Measurements from ENCODE around the gene DYNLT1. TPM values are rescaled to one million over a fixed set of nuclear protein-coding genes. Genes with fewer than 3 reads are reported as not detected.
"Not testable (repeated sequence)": the region's sequence is repeated elsewhere in the genome, so short reads cannot be mapped to it uniquely, and the experiment has no call there.

DYNLT1 gene
- polyA plus RNA-seq, 3 donors from 2014 or later: 94.2 to 141 (median 119) TPM

DNA sequence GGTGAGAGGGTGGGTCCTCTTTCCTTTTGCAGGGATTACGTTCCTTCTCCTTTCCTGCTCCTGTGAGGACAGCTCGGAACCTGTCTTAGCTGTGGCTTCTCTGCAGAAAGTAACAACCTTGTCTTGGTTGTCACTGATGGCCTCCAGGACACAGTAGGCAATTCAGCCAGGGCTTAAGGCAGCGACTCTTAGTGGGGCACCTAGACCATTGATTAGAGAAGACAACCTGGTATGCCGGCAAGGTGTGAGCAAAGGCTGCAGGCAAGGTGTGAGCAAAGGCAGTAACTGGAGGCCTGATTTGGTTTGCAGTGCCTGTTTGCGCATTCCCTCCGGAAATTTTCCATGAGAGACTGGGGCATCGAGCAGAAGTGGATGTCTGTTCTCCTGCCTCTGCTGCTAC, 37.6 kb downstream of the DYNLT1 start:
- H3K9me3 Mint-ChIP-seq: no peaks in the 10 kb centered on the region
- peaks cover 18 to 61% (median 23%) of the 10 kb centered on the region in 3 donors for H3K36me3 Mint-ChIP-seq
- no peak for DNase-seq
- peaks cover 13 to 32% of the 10 kb centered on the region in 2 donors for H3K4me1 Mint-ChIP-seq
- no peak overlapping the region for H3K4me3 Mint-ChIP-seq
- peaks cover 0 to 1% (median 0%) of the 10 kb centered on the region in 3 donors for H3K27me3 Mint-ChIP-seq (ENCODE audit: low read depth in 3 of 3)
- peak overlapping the region in 4 of 6 donors; percentile 34 to 76 (median 49) for H3K27ac Mint-ChIP-seq

DNA sequence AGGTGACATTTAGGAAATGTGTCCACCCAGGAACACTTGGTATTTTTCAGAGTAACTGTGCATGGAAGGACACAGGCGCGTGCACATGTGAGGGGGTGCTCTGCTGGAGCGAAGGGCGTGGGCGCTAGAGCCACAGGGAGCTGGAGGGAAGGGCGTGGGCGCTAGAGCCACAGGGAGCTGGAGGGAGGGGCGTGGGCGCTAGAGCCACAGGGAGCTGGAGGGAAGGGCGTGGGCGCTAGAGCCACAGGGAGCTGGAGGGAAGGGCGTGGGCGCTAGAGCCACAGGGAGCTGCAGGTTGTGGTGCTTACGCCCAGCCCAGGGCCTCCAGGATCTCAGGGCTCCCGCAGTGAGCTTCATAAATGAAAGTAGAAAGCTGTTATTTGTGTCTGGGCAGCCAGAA, 38.5 kb downstream of the DYNLT1 start:
- not testable (repeated sequence) for H3K9me3 Mint-ChIP-seq; H3K4me3 Mint-ChIP-seq; H3K27me3 Mint-ChIP-seq (ENCODE audit: low read depth in 3 of 3); DNase-seq
- Mint-ChIP-seq H3K36me3 (peaks cover 13 to 57% (median 19%) of the 10 kb centered on the region in 3 donors), H3K4me1 (peaks cover 14 to 26% of the 10 kb centered on the region in 2 donors), H3K27ac (peak overlapping the region in 5 of 6 donors; percentile 65 to 91 (median 78))

DNA sequence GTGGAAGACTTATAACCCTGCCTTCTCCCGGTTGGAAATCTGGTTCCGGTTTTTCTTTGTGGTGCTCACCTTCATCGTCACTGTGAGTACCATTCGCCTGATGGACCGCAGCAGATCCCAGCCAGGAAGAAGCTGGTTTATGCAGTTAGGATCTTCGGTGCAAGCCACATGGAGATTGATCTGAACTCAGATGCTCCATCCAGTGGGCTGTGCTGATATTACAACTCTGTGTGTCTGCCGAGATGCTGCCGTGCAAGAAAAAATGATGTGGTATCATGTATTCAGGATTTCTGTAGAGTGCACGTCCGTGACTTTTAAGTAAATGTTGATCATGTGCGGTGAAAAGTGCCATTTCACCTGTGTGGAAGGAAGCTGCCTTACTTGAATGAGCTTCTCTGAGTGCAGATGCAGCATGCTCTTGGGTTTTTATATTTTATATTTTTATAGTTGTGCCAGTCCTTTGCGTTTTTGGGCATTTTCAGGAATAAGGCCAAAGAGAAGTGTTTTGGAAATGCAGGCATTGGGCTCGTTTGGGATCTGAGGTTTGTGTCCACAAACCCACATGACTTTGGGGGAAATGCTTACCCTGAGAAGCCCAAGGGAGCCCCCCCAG, 39.2 kb downstream of the DYNLT1 start:
- peak overlapping the region; percentile 65 to 91 (median 77) for H3K27ac Mint-ChIP-seq
- no peak overlapping the region for H3K4me3 Mint-ChIP-seq
- H3K36me3 Mint-ChIP-seq: peaks cover 12 to 54% (median 19%) of the 10 kb centered on the region in 3 donors
- DNase-seq: peak; percentile 23 to 37 (median 36)
- H3K4me1 Mint-ChIP-seq: peaks cover 14 to 26% of the 10 kb centered on the region in 2 donors
- H3K9me3 Mint-ChIP-seq: no peaks in the 10 kb centered on the region
- H3K27me3 Mint-ChIP-seq (ENCODE audit: low read depth in 3 of 3): peaks cover 0 to 1% (median 0%) of the 10 kb centered on the region in 3 donors

DNA sequence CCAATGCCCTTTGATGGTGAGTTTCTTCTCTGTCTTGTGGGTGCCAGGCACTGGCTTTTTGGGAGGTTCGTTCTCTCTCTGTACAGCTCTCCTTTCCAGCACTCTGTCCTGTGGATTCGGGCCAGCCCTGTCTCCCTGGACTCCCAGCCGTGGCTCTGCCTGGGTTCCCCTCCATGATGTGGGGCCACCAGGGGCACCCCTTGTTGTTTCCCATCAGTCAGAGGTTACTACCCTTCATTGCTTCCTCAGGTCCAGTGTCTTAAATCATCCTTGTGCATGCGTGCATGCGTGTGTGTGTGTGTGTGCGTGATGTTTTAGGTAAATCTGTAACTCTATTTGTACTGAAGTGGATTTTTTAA, 40.5 kb downstream of the DYNLT1 start:
- Mint-ChIP-seq H3K4me3 (no peak overlapping the region), H3K9me3 (no peaks in the 10 kb centered on the region), H3K27ac (peak overlapping the region in 3 of 6 donors; percentile 3 to 75 (median 68)), H3K27me3 (ENCODE audit: low read depth in 3 of 3) (peaks cover 0 to 3% (median 3%) of the 10 kb centered on the region in 3 donors), H3K4me1 (peaks cover 14 to 26% of the 10 kb centered on the region in 2 donors), H3K36me3 (peaks cover 12 to 49% (median 12%) of the 10 kb centered on the region in 3 donors)
- DNase-seq: no peak

DNA sequence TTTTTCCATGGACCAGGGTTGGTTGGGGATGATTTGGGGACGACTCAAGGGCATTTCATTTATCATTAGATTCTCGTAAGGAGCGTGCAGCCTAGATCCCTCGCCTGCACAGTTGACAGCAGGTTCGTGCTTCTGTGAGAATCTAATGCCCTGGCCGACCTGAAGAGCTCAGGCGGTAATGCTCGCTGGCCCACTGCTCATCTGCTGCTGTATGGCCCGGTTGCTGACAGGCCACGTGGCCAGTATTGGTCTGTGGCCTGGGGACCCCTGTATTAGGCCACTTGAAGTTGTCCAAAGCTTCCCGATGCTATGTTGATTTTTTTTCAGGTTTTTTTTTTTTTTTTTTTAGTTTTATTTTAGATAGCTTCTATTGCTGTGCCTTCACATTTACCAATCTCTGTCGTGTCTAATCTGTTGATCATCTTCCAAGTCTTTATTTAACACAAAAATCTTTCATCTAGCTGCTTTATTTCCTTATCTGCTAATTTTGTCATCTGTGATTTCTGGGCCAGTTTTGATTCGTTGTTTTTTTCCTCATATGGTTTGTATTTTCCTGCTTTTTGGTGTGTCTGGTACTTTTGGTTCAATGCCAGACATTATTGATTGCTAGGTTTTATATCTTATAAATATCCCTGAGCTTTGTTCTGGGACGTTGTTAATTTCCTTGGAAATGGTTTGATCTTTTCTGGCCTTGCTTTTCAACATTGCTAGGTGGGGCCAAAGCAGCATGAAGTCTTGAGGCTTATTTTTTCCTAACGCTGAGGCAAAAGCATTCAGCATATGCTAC, 41.1 kb downstream of the DYNLT1 start:
- H3K27me3 Mint-ChIP-seq (ENCODE audit: low read depth in 3 of 3): peaks cover 0 to 3% (median 3%) of the 10 kb centered on the region in 3 donors
- DNase-seq: no peak
- peaks cover 14 to 26% of the 10 kb centered on the region in 2 donors for H3K4me1 Mint-ChIP-seq
- H3K4me3 Mint-ChIP-seq: no peak overlapping the region
- H3K36me3 Mint-ChIP-seq: peaks cover 9 to 47% (median 10%) of the 10 kb centered on the region in 3 donors
- no peaks in the 10 kb centered on the region for H3K9me3 Mint-ChIP-seq
- H3K27ac Mint-ChIP-seq: peak overlapping the region; percentile 13 to 74 (median 34)

DNA sequence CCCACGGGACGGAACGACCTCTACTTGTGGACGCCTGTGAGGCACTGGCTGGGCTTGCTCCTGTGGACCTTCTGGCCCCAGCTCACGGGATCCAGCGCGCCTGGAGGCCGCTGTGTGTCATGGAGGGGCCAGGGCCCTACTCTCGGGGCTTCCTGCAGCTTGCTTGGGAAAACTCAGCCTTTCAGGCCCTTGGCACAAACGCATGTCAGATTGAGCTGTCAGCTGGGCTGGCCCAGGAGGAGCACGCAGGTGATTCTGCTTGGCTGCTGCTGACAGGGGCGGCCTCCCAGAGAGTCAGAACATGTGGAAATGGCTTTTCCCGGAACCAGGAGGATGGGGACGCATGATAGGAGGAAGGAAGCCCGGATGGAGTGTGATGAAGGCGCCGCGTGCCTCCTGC, 44.9 kb downstream of the DYNLT1 start:
- H3K4me1 Mint-ChIP-seq: peaks cover 9 to 35% of the 10 kb centered on the region in 2 donors
- peaks cover 0 to 5% (median 3%) of the 10 kb centered on the region in 3 donors for H3K27me3 Mint-ChIP-seq (ENCODE audit: low read depth in 3 of 3)
- H3K36me3 Mint-ChIP-seq: peaks cover 15 to 47% (median 20%) of the 10 kb centered on the region in 3 donors
- H3K27ac Mint-ChIP-seq: no peak overlapping the region
- H3K9me3 Mint-ChIP-seq: no peaks in the 10 kb centered on the region
- DNase-seq: no peak
- no peak overlapping the region for H3K4me3 Mint-ChIP-seq

DNA sequence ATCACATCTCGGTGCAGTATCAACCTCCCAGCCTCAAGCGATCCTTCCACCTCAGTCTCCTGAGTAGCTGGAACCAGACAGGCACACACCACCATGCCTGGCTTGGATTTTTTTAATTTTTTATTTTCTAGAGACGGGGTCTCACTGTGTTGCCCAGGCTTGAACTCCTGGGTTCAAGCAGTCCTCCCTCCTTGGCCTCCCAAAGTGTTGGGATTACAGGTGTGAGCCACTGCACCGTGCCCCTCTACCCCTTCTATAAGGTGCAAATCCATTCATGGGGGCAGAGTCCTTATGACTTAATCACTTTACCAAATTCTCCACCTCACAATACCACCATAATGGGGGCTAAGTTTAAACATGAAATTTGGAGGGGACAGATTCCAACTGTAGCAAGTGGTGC, 47.0 kb downstream of the DYNLT1 start:
- peaks cover 3 to 18% of the 10 kb centered on the region in 2 donors for H3K4me1 Mint-ChIP-seq
- no peak overlapping the region for H3K4me3 Mint-ChIP-seq
- no peak for DNase-seq
- H3K9me3 Mint-ChIP-seq: no peaks in the 10 kb centered on the region
- H3K27ac Mint-ChIP-seq: peak overlapping the region; percentile 0 to 80 (median 64)
- H3K36me3 Mint-ChIP-seq: peaks cover 24 to 43% (median 26%) of the 10 kb centered on the region in 3 donors
- peaks cover 0 to 5% (median 3%) of the 10 kb centered on the region in 3 donors for H3K27me3 Mint-ChIP-seq (ENCODE audit: low read depth in 3 of 3)

DNA sequence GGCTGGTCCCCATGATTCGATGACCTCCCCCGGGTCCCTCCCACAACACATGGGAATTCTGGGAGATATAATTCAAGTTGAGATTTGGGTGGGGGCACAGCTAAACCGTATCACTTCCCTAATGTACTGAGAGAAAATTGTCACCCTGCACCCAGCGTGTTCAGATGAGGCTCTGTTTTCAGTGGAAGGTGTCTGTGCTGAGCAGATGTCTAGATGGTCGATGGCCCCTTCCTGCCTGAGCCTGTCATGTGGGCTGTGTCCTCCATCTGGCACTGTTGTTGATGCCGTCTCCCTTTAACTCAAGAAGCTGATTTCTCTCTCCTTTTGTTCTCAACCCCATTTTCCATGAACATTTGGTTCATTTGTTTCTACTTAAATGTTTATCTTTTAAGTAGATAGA, 47.7 kb downstream of the DYNLT1 start:
- peaks cover 0 to 6% (median 3%) of the 10 kb centered on the region in 3 donors for H3K27me3 Mint-ChIP-seq (ENCODE audit: low read depth in 3 of 3)
- no peaks in the 10 kb centered on the region for H3K9me3 Mint-ChIP-seq
- DNase-seq: no peak
- H3K4me1 Mint-ChIP-seq: peaks cover 0 to 19% of the 10 kb centered on the region in 2 donors
- no peak overlapping the region for H3K4me3 Mint-ChIP-seq
- peaks cover 24 to 42% (median 28%) of the 10 kb centered on the region in 3 donors for H3K36me3 Mint-ChIP-seq
- H3K27ac Mint-ChIP-seq: peak overlapping the region in 5 of 6 donors; percentile 50 to 86 (median 67)

DNA sequence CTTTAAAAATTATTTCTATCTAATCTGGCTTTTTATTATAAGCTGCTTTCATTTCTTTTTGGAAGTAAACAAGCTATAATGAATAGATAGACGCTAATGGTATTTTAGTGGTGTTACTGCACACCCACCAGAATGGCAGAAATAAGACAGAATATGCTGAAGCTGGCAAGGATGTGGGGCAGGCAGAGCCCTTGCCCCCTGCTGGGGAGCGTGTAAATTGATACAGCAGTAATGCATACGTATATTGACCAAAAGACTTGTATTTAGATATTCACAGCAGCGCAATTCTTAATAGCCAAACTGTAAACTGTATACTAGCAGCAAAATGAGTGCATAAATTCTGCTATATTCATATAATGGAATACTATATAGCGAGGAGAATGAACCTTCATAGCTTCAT, 49.3 kb downstream of the DYNLT1 start:
- Mint-ChIP-seq H3K27ac (peak overlapping the region in 4 of 6 donors; percentile 24 to 76 (median 50)), H3K9me3 (no peaks in the 10 kb centered on the region), H3K27me3 (ENCODE audit: low read depth in 3 of 3) (peaks cover 0 to 7% (median 5%) of the 10 kb centered on the region in 3 donors), H3K4me3 (no peak overlapping the region), H3K4me1 (peaks cover 0 to 30% of the 10 kb centered on the region in 2 donors), H3K36me3 (peaks cover 24 to 56% (median 40%) of the 10 kb centered on the region in 3 donors)
- peak in 2 of 3 donors; percentile 24 to 33 for DNase-seq

DNA sequence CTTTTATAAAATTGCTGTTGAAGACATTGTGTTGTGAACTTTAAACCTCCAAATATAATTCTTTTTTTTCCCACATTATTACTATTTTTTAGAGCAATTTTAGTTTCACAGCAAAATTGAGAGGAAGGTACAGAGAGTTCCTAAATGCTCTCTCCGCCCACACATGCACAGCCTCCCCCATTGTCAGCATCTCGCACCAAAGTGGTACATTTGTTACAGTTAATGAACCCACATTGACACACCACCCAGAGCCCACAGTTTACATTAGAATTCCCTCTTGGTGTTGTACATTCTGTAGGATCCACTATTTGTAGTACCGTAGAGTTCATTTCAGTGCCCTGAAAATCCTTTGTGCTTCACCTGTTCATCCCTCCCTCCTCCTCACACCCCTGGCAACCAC, 50.9 kb downstream of the DYNLT1 start:
- H3K27ac Mint-ChIP-seq: peak overlapping the region in 4 of 6 donors; percentile 1 to 63 (median 17)
- peaks cover 24 to 61% (median 49%) of the 10 kb centered on the region in 3 donors for H3K36me3 Mint-ChIP-seq
- DNase-seq: no peak
- peaks cover 2 to 4% (median 4%) of the 10 kb centered on the region in 3 donors for H3K27me3 Mint-ChIP-seq (ENCODE audit: low read depth in 3 of 3)
- H3K9me3 Mint-ChIP-seq: no peaks in the 10 kb centered on the region
- H3K4me3 Mint-ChIP-seq: no peak overlapping the region
- H3K4me1 Mint-ChIP-seq: peaks cover 0 to 30% of the 10 kb centered on the region in 2 donors

DNA sequence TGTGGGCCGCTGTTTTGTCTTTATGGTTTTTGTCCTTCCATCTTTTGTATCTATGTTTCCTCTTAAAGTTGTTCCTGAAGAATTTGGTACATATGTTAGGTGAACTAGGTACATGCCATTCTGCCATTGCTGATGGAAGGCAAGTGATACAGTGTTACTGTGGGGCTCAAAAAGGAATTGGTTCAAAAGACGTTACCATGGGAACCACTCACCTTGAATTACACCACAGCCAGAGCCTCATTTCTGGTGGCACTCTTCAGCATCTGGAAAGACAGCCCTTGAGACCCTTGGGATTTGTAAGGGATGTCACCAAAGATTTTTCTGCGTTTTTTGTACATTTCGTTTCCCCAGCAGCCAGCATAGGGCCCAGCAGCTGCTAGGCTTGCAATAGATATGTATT, 52.7 kb downstream of the DYNLT1 start:
- no peaks in the 10 kb centered on the region for H3K9me3 Mint-ChIP-seq
- peaks cover 17 to 62% (median 46%) of the 10 kb centered on the region in 3 donors for H3K36me3 Mint-ChIP-seq
- DNase-seq: no peak
- H3K4me3 Mint-ChIP-seq: no peak overlapping the region
- H3K4me1 Mint-ChIP-seq: peaks cover 0 to 18% of the 10 kb centered on the region in 2 donors
- peak overlapping the region in 5 of 6 donors; percentile 2 to 75 (median 49) for H3K27ac Mint-ChIP-seq
- peaks cover 2 to 5% (median 2%) of the 10 kb centered on the region in 3 donors for H3K27me3 Mint-ChIP-seq (ENCODE audit: low read depth in 3 of 3)

DNA sequence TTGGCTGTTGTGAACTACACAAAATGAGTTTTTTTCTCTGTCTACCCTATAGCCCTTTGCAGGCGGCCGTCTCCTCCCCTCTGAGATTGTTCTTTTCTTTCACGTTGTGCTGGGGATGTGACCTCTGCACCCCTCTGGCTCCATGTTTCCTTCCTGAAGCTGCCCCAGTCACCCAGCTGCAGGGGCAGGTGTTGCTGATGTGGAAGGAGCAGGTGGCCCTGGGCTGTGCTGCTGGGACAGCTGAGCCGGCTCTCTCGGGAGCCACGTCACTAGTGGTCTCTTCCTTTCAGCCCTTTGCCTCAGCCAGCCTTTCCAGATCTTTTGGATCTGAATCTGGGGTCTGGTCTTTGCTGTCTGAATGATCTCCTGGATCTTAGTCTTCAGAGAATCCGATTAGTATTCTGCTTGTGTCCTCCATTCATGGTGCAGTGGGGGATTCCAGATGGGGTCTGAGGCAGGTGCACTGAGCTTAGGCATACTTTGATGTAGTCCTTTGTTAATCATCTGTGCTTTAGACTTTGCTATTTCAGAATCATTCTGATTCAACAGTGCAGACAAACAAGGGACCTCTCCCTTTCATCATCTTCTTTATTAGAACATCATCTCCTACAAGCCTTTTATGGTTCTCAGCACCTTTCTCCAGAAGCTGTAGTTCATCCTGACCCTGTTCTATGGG, 53.3 kb downstream of the DYNLT1 start:
- peaks cover 0 to 13% of the 10 kb centered on the region in 2 donors for H3K4me1 Mint-ChIP-seq
- H3K9me3 Mint-ChIP-seq: no peaks in the 10 kb centered on the region
- peak overlapping the region in 5 of 6 donors; percentile 2 to 75 (median 49) for H3K27ac Mint-ChIP-seq
- no peak for DNase-seq
- H3K4me3 Mint-ChIP-seq: no peak overlapping the region
- H3K36me3 Mint-ChIP-seq: peaks cover 14 to 63% (median 44%) of the 10 kb centered on the region in 3 donors
- H3K27me3 Mint-ChIP-seq (ENCODE audit: low read depth in 3 of 3): peaks cover 2 to 5% (median 2%) of the 10 kb centered on the region in 3 donors

DNA sequence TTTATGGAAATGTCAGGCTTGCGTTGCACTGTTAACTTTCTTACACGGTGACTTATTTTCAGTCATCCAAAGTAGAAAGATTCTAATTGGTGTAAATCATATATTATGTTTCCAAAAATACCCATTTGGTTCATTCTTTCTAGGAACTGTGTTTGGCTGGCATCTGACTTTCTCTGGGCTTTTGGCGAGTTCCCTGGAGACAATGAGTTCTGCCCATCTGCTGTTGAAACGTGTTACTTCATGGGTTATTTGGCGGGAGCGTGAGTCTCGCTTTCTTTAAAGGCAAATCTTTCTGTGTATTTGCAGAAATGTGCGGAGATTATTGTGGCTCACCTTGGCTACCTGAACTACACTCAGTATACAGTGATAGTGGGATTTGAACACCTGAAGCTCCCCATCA, 55.2 kb downstream of the DYNLT1 start:
- Mint-ChIP-seq H3K4me1 (peaks cover under 1 to 14% of the 10 kb centered on the region in 2 donors), H3K4me3 (no peak overlapping the region), H3K27ac (peak overlapping the region in 1 of 6 donors; percentile 6), H3K36me3 (peaks cover 10 to 70% (median 49%) of the 10 kb centered on the region in 3 donors), H3K27me3 (ENCODE audit: low read depth in 3 of 3) (peaks cover 2 to 3% (median 3%) of the 10 kb centered on the region in 3 donors), H3K9me3 (no peaks in the 10 kb centered on the region)
- no peak for DNase-seq
